KOPT-K1 (cell line): ENCODE data around the gene LRRC31.

Experiments
- H3K27ac ChIP-seq: fragments of 200-600 bp; sonication (generic); 2 replicates; pipeline ENCODE4 v1.5.1; 2016; ENCODE audit warnings: antibody characterized with exemption, mild to moderate bottlenecking, low read depth, low read length; ENCODE audit not compliant: poor library complexity, severe bottlenecking
- H3K36me3 ChIP-seq: fragments of 200-600 bp; sonication (generic); 2 replicates; pipeline ENCODE4 v1.5.1; 2017; ENCODE audit warnings: antibody characterized with exemption, mild to moderate bottlenecking, low read length, moderate library complexity; ENCODE audit not compliant: insufficient read depth
- H3K9me3 ChIP-seq: fragments of 200-600 bp; sonication (generic); 2 replicates; pipeline ENCODE4 v1.5.1; 2017; ENCODE audit warnings: antibody characterized with exemption, low read length, mild to moderate bottlenecking; ENCODE audit not compliant: insufficient read depth, poor library complexity, severe bottlenecking

The LRRC31 gene

GRCh38 chr3:169879013-169879557 lies 9.3 kb upstream of the LRRC31 start:
- Histone ChIP-seq H3K36me3 (no peaks in the 10 kb centered on the region), H3K9me3 (peaks cover 3% of the 10 kb centered on the region), H3K27ac (no peak overlapping the region)

- H3K27ac ChIP-seq = no peak overlapping the region
- H3K9me3 ChIP-seq = no peaks in the 10 kb centered on the region
- H3K36me3 ChIP-seq = no peaks in the 10 kb centered on the region
Observed at GRCh38 chr3:169871129-169871886, 1.6 kb upstream of the LRRC31 start.

- no peak overlapping the region for H3K27ac ChIP-seq
Observed at GRCh38 chr3:169868369-169868768, 1.4 kb downstream of the LRRC31 start.

GRCh38 chr3:169867584-169868210 lies 2.0 kb downstream of the LRRC31 start:
- Histone ChIP-seq H3K36me3 (no peaks in the 10 kb centered on the region), H3K9me3 (no peaks in the 10 kb centered on the region), H3K27ac (no peak overlapping the region)

More at GRCh38 chr3:169868369-169868768, 1.4 kb downstream of the LRRC31 start:
- Histone ChIP-seq H3K36me3 (no peaks in the 10 kb centered on the region), H3K9me3 (no peaks in the 10 kb centered on the region)

- Histone ChIP-seq H3K9me3 (no peaks in the 10 kb centered on the region), H3K36me3 (no peaks in the 10 kb centered on the region), H3K27ac (no peak overlapping the region)
Observed at GRCh38 chr3:169865176-169865767, 4.5 kb downstream of the LRRC31 start.

- no peaks in the 10 kb centered on the region for H3K9me3 ChIP-seq
- H3K27ac ChIP-seq = no peak overlapping the region
- no peaks in the 10 kb centered on the region for H3K36me3 ChIP-seq
Observed at GRCh38 chr3:169864270-169864669, 5.5 kb downstream of the LRRC31 start.

GRCh38 chr3:169863458-169863899 lies 6.3 kb downstream of the LRRC31 start:
- H3K36me3 ChIP-seq = no peaks in the 10 kb centered on the region
- no peak overlapping the region for H3K27ac ChIP-seq
- H3K9me3 ChIP-seq = no peaks in the 10 kb centered on the region

- no peak overlapping the region for H3K27ac ChIP-seq
- H3K36me3 ChIP-seq = no peaks in the 10 kb centered on the region
Observed at GRCh38 chr3:169861871-169862270, 7.9 kb downstream of the LRRC31 start.

GRCh38 chr3:169857811-169858210 lies 11.9 kb downstream of the LRRC31 start:
- no peak overlapping the region for H3K27ac ChIP-seq
- no peaks in the 10 kb centered on the region for H3K9me3 ChIP-seq
- no peaks in the 10 kb centered on the region for H3K36me3 ChIP-seq

More at GRCh38 chr3:169861871-169862270, 7.9 kb downstream of the LRRC31 start:
- H3K9me3 ChIP-seq = no peaks in the 10 kb centered on the region

- Histone ChIP-seq H3K36me3 (no peaks in the 10 kb centered on the region), H3K9me3 (no peaks in the 10 kb centered on the region), H3K27ac (no peak overlapping the region)
Observed at GRCh38 chr3:169855514-169855913, 14.2 kb downstream of the LRRC31 start.

GRCh38 chr3:169850618-169851017 lies 19.1 kb downstream of the LRRC31 start:
- no peaks in the 10 kb centered on the region for H3K36me3 ChIP-seq
- no peaks in the 10 kb centered on the region for H3K9me3 ChIP-seq
- H3K27ac ChIP-seq = no peak overlapping the region

GRCh38 chr3:169848741-169849140 lies 21.0 kb downstream of the LRRC31 start:
- H3K27ac ChIP-seq = no peak overlapping the region
- H3K9me3 ChIP-seq = no peaks in the 10 kb centered on the region
- no peaks in the 10 kb centered on the region for H3K36me3 ChIP-seq

- Histone ChIP-seq H3K27ac (no peak overlapping the region), H3K9me3 (no peaks in the 10 kb centered on the region), H3K36me3 (no peaks in the 10 kb centered on the region)
Observed at GRCh38 chr3:169847896-169848295, 21.8 kb downstream of the LRRC31 start.

GRCh38 chr3:169846458-169847193 lies 23.1 kb downstream of the LRRC31 start:
- Histone ChIP-seq H3K27ac (no peak overlapping the region), H3K36me3 (no peaks in the 10 kb centered on the region), H3K9me3 (no peaks in the 10 kb centered on the region)

- H3K9me3 ChIP-seq = no peaks in the 10 kb centered on the region
- H3K27ac ChIP-seq = no peak overlapping the region
- H3K36me3 ChIP-seq = no peaks in the 10 kb centered on the region
Observed at GRCh38 chr3:169842960-169843359, 26.8 kb downstream of the LRRC31 start.
